ENCODE measurements around the gene FXYD5.

DNA sequence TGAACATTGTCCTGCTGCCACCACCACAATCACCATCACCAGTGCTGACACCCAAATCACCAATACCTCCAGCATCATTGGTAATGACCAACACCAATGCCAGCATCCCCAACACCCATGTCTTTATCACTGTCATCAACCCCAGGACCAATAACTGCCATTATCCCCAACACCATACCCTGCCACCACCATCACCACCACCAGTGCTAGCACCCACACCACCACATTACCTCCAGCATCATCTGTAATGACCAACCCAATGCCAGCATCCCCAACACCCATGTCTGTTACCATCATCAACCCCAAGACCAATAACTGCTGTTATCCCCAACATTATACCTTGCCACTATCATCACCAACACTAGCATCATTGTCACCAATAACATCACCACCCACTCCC lies 22.3 kb upstream of the FXYD5 start:
- no peak for TF ChIP-seq CTCF (IDR thresholded peaks at IDR 0.05; ENCODE audit: low read length)
- TF ChIP-seq EZH2phosphoT487 (IDR thresholded peaks at IDR 0.05; ENCODE audit: low read length): no peak

Measured in MM.1S (cell line).